HPDE6-E6E7 (cell line): ENCODE measurements around the gene ALK.

Source experiments
- DNase-seq: peaks from one replicate; pipeline ENCODE4 v3.0.0; 2011; ENCODE audit warnings: missing footprints; ENCODE audit errors: extremely low spot score

Gene ALK

DNA sequence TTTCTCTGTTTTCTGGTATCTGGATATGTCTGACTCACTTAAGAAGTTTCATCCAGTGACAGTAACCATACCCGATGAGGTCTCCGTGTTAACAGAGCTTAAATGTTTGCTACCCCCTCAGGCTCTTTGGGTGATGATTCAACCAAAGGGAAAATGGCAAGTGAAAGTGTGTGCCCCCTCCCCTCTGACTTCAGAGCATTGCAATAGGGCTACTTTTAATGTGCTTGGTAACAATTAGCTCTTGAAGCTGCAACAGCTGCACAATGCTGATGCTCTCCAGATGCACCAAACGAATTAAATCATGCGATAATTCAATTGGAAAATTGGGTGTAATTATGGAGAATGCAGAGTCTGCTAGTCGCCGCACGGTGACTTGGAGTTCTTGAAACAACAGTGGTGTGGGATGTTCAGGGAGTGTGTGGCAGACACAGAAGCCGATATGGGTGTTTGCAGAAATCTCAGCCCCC lies 270.7 kb downstream of the ALK start:
- DNase-seq: no peak

- DNase-seq: no peak
Observed at GRCh38 chr2:29644949-29645348, 276.4 kb downstream of the ALK start.

GRCh38 chr2:29643196-29643595 lies 278.2 kb downstream of the ALK start:
- DNase-seq: no peak

GRCh38 chr2:29640360-29640759 lies 281.0 kb downstream of the ALK start:
- no peak for DNase-seq

- no peak for DNase-seq
Observed at GRCh38 chr2:29638641-29639040, 282.7 kb downstream of the ALK start.

DNA sequence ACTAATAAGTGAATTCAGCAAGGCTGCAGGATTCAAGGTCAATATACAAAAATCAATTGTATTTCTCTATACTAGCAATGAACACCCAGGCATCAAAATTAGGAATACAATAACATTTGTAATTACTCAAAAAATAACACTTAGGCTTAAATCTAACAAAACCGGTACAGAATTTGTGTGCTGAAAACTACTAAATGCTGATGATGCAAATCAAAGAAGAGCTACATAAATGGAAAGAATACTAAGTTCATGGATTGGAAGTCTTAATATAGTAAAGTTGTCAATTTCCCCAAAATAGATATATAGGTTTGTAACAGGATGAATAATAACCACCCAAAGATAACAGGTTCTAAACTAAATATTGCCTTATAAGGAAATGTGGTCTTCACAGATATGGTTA lies 286.5 kb downstream of the ALK start:
- DNase-seq: no peak

GRCh38 chr2:29632018-29632417 lies 289.4 kb downstream of the ALK start:
- no peak for DNase-seq

- no peak for DNase-seq
Observed at GRCh38 chr2:29629495-29629894, 291.9 kb downstream of the ALK start.

DNA sequence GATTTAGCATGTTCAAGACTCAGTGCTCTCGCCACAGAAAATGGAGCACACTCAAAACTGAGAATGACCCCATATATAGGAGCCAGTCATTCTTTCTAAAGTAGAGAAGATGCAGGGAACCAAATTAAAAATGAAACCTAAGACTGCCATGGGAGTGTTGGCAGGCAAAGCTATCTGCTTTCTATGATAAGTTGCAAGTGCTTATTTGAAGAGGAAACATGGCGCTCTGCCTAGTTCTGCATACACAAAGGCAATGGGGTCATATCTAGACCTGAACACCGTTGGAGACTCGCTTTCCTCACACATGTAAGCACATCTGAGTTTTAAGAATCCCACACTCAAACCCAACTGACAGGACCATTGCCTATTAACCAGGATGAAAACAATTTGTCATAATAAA lies 292.5 kb downstream of the ALK start:
- DNase-seq: no peak

- no peak for DNase-seq
Observed at GRCh38 chr2:29628108-29628745, 293.2 kb downstream of the ALK start.

DNA sequence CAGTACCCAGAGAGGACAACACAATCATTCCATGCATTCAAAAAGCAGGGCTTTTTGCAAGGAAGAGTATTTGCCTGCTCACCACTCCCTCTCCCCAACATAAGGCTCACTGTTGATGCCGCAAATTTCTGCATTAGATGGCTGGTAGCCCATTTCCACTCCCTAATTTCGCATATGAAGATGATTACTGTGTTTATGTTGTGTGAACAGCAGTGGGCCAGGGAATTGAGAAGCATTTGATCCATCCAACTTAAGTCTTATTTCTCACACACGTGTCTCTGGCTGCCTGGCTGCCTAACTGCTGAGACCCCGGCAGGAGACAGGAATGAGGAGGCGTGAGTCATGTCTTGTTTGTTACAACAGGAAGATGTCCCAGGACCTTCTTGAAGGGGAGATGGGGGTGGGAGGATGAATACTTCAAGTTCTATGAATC lies 294.1 kb downstream of the ALK start:
- DNase-seq: no peak

GRCh38 chr2:29620890-29621289 lies 300.5 kb downstream of the ALK start:
- DNase-seq: no peak

GRCh38 chr2:29619689-29620088 lies 301.7 kb downstream of the ALK start:
- no peak for DNase-seq

DNA sequence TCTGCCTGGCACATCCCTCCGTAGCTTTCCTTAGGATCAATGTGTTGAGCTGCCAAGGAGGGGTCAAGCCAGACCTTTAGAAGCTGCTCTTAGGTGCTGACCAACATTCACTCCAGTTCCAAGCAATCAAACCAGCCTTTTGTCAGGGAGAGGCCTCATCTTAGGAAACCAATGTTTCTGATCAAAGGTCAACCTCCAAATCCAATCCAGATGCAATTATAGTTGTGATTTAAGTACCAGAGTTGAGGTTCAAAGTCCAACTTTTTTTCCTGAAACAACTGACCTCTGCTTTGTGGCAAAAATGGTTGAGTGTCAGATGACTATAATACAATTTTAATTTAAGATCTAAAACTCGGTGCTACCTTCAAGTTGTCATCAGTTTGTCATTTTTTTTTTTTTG lies 303.4 kb downstream of the ALK start:
- DNase-seq: no peak

DNA sequence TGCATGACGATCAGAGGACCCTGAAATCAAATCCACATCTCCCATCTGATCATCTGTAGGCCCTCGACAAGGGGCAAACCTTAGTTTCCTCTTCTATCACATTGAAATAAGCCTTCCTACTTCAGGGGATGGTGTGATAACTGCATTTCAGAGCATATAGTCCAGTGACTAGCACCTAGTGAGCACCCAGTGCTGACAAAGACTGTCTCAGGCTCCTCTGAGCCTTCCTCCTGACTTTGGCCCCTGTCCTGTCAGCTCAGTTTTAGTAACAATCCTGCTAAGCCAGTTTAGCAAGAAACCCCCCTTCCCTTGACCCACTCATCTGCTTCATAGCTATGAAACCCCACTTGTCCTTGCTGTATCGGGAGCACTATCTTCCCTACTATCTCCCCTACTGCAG lies 304.0 kb downstream of the ALK start:
- no peak for DNase-seq

DNA sequence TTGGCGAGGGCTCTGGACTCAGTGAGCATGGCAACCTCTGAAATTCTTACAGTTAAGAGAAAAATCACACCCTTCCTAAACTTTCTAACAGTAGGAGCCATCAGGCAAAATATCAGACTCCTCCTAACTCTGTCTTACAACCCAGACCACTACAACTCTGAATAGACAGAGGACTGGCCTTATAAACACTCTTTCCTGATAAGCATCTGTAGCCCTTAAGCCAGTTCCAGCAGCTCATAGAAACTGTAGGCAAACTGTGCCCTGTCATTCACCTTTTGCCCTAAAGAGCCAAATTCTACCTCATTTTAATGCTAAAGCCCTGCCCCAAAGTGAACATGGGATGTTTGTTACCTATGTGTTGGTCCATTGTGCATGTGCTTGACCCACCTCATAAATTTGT lies 304.8 kb downstream of the ALK start:
- DNase-seq: no peak

DNA sequence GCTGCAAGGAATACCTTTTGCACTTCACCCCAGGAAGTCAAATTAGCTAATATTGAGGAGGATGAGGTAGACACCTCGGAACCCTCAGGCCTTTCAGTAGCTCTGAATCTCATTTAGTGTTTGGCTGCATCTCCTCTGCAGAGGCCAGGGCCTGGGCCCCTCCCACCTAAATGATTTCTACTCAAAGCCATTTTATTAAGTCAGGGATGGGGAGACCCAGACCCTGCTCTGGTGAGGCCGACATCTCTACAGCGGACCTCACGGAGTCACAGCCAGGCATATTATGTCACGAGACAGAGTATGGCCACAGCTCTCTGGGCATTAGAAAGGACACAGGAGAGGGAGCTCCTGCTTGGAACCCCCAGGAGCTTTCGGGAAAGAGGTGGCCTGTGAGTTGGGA lies 305.5 kb downstream of the ALK start:
- DNase-seq: no peak

GRCh38 chr2:29615183-29615582 lies 306.2 kb downstream of the ALK start:
- DNase-seq: no peak

GRCh38 chr2:29614295-29614830 lies 307.0 kb downstream of the ALK start:
- no peak for DNase-seq

DNA sequence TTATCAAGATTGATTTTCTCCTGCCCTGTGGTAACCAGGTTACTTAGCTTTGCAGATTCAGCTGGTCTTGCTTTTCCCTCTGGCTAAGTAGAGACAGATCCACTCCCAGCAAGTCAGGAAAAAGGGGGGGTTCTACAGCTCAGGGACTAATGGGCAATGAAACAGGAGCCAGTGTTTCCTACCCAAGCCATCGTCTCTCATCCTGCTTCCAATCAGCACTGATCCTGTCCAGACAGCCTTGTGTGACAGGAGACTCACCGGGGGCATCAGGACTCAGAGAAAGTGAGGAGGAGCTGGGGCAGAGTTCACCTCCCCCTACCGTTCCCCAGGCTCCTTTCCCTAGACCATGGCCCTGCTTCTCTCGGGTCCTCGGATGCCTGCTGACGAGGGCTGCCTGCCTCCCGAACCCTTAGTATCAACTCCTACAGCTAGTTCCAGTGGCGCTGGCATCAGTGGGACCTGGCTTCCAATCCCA lies 307.6 kb downstream of the ALK start:
- no peak for DNase-seq

- DNase-seq: no peak
Observed at GRCh38 chr2:29613067-29613466, 308.3 kb downstream of the ALK start.

- DNase-seq: no peak
Observed at GRCh38 chr2:29612568-29612967, 308.8 kb downstream of the ALK start.

DNA sequence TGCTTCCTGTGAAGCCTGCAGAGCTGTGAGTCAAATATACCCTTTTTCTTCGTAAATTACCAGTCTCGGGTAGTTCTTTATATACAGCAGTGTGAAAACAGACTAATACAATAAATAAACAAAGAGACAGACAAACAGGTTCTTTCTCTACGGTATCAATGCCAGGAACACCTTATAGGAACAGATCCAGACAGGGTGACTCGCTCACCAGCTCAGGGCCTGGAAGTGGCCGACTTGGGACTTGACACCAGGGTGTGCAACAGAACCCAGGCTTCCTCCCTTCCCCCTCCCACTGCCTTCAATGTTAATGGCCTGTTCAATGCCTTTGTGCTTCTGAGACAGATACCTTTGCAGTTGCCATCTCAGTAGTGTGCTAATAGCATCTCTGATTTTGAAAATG lies 309.5 kb downstream of the ALK start:
- DNase-seq: no peak

DNA sequence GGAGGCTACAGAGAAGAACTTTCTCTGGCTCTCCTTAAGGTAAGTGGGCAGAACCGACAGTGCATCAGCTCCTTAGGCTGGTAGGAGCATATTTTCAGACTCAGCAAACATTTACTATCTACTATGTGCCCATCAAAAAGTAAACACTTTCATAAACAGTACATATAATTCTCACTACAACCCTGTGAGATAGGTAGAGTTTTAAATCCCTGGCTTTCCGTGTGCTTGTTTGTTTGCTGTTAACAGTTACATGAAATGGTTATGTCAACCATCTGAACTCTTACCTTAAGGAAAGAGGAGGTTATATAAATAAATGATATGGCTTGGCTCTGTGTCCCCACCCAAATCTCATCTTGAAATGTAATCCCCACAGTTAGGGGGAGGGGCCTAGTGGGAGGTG lies 310.1 kb downstream of the ALK start:
- DNase-seq: no peak
